Sigmoid colon (tissue), 4 donors: Measurements from ENCODE around the gene AP1S2.

ENCODE experiments used
- CTCF ChIP-seq, 4 experiments: fragments of 450-650 bp in 3 of 4; fragments of 200-600 bp in 1 of 4; IDR thresholded peaks; one replicate each; pipeline ENCODE4 v1.5.1; 2016 to 2019; ENCODE audit warnings: antibody characterized with exemption in 4 of 4, mild to moderate bottlenecking in 3 of 4, moderate library complexity in 2 of 4
- EP300 ChIP-seq, 4 donors: sonication (generic); formaldehyde crosslinking; IDR thresholded peaks; one replicate each; pipeline ENCODE4 v1.6.1; 2017; ENCODE audit warnings: antibody characterized with exemption in 4 of 4
- POLR2A ChIP-seq, 2 donors: fragments of 450-650 bp; IDR thresholded peaks; one replicate each; pipeline ENCODE4 v1.6.1; 2016; ENCODE audit warnings: antibody characterized with exemption in 2 of 2, mild to moderate bottlenecking in 2 of 2, moderate library complexity in 2 of 2
- POLR2AphosphoS5 ChIP-seq, 4 donors: sonication (generic); formaldehyde crosslinking; IDR thresholded peaks; one replicate each; pipeline ENCODE4 v1.6.1; 2017; ENCODE audit warnings: antibody characterized with exemption in 4 of 4

DNA sequence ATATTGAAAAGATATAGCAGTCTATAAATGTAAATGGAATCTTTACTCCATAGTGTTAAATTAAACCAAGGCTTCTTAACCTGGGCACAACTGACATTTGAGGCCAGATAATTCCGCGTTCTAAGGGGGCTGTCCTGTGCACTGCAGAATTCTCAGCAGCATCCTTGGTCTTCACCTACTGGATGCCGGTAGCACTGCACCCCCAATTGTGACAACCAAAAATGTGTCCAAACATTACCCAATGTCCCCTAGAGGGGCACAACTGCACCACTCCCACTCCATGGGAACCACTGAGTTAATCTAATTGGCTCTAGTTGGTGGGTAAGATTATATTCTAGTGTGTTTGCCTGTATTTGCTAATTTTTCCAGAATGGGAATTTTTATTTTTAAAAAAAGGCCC lies 16.6 kb downstream of the AP1S2 start:
- TF ChIP-seq CTCF (IDR thresholded peaks at IDR 0.05): no peak
- TF ChIP-seq POLR2AphosphoS5 (IDR thresholded peaks at IDR 0.05): no peak
- TF ChIP-seq POLR2A (IDR thresholded peaks at IDR 0.05): no peak
- no peak for TF ChIP-seq EP300 (IDR thresholded peaks at IDR 0.05)
